GM23338 (cell line): Measurements from ENCODE around the gene MARCHF2. TPM values are rescaled to one million over a fixed set of nuclear protein-coding genes. Genes with fewer than 3 reads are reported as not detected.

Source experiments
- EZH2phosphoT487 ChIP-seq: fragments of 200-600 bp; sonication (generic); IDR thresholded peaks from one replicate; pipeline ENCODE4 v1.8.1; 2018; ENCODE audit warnings: antibody characterized with exemption; ENCODE audit not compliant: unreplicated experiment
- NANOG ChIP-seq: IDR thresholded peaks from 2 replicates; pipeline ENCODE4 v1.6.1; 2016; ENCODE audit warnings: antibody characterized with exemption, borderline replicate concordance
- POLR2AphosphoS5 ChIP-seq: IDR thresholded peaks from 2 replicates; pipeline ENCODE4 v1.6.1; 2016; ENCODE audit warnings: antibody characterized with exemption, low read depth
- REST ChIP-seq: IDR thresholded peaks from one replicate; pipeline ENCODE4 v1.6.1; 2018; ENCODE audit warnings: antibody characterized with exemption; ENCODE audit not compliant: unreplicated experiment
- ZNF462 ChIP-seq: fragments of 250-450 bp; sonication (Bioruptor Pico); IDR thresholded peaks from 2 replicates; pipeline ENCODE4 v1.5.0; 2020; ENCODE audit warnings: mild to moderate bottlenecking, moderate library complexity
- polyA plus RNA-seq: library from polyadenylated mRNA; unstranded; fragments of >200 nt; fragmentation: Nextera tagmentation; extraction: Ambion mirVana; gene quantifications from 2 replicates; pipeline ENCODE4 v1.2.1, GENCODE V29; 2016
- total RNA-seq: library from RNA; depleted of rRNA; stranded (reverse); fragments of >200 nt; shearing (Covaris generic); gene quantifications from 2 replicates; pipeline ENCODE4 v1.2.3, GENCODE V29; 2014
- TF ChIP-seq, protein P1 (sequence below), 2 experiments: fragments of 200-600 bp in 1 of 2; sonication (generic) in 1 of 2; conservative IDR thresholded peaks; 2 replicates each; pipeline versions ENCODE4 v1.5.1 to v1.6.1; 2016 to 2017; ENCODE audit warnings: antibody characterized with exemption in 2 of 2, low read depth in 2 of 2, mild to moderate bottlenecking in 2 of 2, moderate library complexity in 1 of 2

MARCHF2 gene
- total and polyA plus RNA-seq, 2 experiments from 2014 or later: 18.9 to 50.1 TPM

DNA sequence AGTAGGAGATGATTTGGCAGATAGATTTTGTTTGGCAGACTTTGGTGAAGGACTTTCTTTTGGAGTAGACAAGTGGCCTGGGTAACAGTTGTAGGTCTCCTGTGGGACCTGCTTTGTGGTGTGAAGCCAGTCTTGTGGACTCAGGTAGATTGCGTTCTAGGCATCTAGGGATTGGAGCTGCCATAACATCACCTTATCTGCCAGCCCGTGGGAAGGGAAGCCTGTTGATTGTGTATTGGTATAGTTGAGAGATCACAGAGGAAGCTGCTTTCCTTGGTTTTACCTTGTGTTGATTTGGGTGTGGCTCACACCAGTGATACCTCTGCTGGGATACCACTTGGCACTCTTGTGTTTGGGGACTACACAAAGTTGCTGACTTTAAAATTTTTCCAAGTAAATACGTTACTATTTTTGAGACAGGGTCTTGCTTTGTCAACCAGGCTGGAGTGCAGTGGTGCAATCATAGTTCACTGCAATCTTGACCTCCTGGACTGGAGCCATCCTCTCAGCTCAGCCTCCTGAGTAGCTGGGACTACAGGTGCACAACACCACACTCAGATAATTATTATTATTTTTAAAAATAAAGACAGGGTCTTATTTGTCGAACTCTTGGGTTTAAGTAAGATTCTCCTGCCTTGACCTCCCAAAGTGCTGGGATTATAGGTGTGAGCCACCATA, 39.5 kb downstream of the MARCHF2 start (continued):
- TF ChIP-seq ZNF462 (CRISPR knock-in tag) (no peak), EZH2phosphoT487 (no peak), NANOG (no peak), POLR2AphosphoS5 (no peak), REST (no peak)
- TF ChIP-seq, protein P1, sequence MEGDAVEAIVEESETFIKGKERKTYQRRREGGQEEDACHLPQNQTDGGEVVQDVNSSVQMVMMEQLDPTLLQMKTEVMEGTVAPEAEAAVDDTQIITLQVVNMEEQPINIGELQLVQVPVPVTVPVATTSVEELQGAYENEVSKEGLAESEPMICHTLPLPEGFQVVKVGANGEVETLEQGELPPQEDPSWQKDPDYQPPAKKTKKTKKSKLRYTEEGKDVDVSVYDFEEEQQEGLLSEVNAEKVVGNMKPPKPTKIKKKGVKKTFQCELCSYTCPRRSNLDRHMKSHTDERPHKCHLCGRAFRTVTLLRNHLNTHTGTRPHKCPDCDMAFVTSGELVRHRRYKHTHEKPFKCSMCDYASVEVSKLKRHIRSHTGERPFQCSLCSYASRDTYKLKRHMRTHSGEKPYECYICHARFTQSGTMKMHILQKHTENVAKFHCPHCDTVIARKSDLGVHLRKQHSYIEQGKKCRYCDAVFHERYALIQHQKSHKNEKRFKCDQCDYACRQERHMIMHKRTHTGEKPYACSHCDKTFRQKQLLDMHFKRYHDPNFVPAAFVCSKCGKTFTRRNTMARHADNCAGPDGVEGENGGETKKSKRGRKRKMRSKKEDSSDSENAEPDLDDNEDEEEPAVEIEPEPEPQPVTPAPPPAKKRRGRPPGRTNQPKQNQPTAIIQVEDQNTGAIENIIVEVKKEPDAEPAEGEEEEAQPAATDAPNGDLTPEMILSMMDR (conservative IDR thresholded peaks at IDR 0.05; ENCODE audit: low read depth in 2 of 2): no peak
